Measurements from ENCODE around the gene MRPS23. TPM values are rescaled to one million over a fixed set of nuclear protein-coding genes. Genes with fewer than 3 reads are reported as not detected.

The MRPS23 gene
- total and polyA plus RNA-seq, 2 of the 8 experiments (the other 6 are each of a cell fraction or from before 2014, with no cell fraction given): 38.6 to 60.4 TPM

DNA sequence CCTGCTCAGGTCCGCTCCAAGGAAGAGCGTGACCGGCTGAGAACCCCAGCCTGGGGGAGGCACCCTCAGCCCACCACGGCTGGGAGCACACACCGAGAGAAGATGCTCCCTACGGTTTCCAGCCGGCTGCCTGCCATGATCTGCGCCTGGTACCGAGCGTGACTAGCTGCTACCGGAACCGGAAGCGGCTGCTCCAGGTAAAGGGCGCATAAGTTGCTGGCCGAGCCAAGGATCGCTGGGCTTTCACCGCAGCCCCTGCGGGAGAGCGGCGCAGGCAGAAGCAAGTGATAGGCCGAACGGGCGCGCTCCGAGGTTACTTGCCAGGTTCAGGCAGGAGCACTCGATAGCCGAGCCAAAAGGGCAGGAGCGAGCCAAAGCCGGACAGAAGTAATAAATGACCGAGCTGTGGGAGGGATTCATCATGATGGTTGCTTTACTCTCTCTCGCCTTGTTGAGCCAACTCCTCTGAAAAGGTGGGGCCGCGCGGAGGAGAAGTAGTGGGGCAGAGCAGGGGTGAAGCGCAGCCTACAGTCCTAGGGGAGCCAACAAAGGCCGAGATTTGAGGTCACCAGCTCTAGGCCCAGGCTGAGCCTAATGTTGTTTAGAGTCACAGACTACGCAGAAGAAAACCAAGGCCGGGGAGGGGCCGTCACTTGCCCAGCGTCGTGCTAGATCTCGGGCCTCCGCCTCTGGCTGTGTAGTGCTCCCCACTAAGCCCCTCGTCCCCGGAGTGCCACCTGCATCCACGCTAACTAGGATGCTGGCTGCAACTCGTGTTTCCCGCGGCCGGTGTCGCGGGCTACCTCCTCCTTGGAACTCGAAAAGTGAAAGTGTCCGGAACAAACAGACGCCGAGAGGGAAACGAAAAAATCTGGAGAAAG is at the start of gene MRPS23 (continued):
- TF ChIP-seq ATF2 (IDR thresholded peaks at IDR 0.05; ENCODE audit: low read length): peak; percentile 46; the same call in 1 of the 2 replicates
- TF ChIP-seq MAFK (IDR thresholded peaks at IDR 0.05; ENCODE audit: low read depth, low read length): no peak
- no peak for TF ChIP-seq SP2 (IDR thresholded peaks at IDR 0.05; ENCODE audit: low read length)
- TF ChIP-seq ATF3 (IDR thresholded peaks at IDR 0.05; ENCODE audit: insufficient read depth, low read depth, low read length): no peak
- no peak for TF ChIP-seq CBX8 (IDR thresholded peaks at IDR 0.05; ENCODE audit: borderline replicate concordance, low read depth, low read length)
- TF ChIP-seq, protein P1, sequence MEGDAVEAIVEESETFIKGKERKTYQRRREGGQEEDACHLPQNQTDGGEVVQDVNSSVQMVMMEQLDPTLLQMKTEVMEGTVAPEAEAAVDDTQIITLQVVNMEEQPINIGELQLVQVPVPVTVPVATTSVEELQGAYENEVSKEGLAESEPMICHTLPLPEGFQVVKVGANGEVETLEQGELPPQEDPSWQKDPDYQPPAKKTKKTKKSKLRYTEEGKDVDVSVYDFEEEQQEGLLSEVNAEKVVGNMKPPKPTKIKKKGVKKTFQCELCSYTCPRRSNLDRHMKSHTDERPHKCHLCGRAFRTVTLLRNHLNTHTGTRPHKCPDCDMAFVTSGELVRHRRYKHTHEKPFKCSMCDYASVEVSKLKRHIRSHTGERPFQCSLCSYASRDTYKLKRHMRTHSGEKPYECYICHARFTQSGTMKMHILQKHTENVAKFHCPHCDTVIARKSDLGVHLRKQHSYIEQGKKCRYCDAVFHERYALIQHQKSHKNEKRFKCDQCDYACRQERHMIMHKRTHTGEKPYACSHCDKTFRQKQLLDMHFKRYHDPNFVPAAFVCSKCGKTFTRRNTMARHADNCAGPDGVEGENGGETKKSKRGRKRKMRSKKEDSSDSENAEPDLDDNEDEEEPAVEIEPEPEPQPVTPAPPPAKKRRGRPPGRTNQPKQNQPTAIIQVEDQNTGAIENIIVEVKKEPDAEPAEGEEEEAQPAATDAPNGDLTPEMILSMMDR (IDR thresholded peaks at IDR 0.05; ENCODE audit: control extremely low read depth in 1 of 3, insufficient read depth in 1 of 3, low read depth in 1 of 3, low read length in 3 of 3): no peak
- TF ChIP-seq POLR2A (IDR thresholded peaks at IDR 0.05; ENCODE audit: control extremely low read depth in 1 of 2, low read depth in 2 of 2, low read length in 2 of 2): peak in 1 of 2 experiments; percentile 68; a peak in 2 of 3 replicates
- no peak for TF ChIP-seq CBX5 (IDR thresholded peaks at IDR 0.05; ENCODE audit: low read depth, low read length)
- TF ChIP-seq E2F6 (IDR thresholded peaks at IDR 0.05): 0 out of 2 replicates have a peak, but pooled peaks have one; percentile 13
- peak; percentile 36; the same call in 1 of the 2 replicates for TF ChIP-seq SIX5 (IDR thresholded peaks at IDR 0.05; ENCODE audit: low read depth, low read length)
- TF ChIP-seq POU5F1 (IDR thresholded peaks at IDR 0.05; ENCODE audit: low read depth, low read length): no peak
- TF ChIP-seq CEBPB (IDR thresholded peaks at IDR 0.05; ENCODE audit: low read depth, low read length): no peak
- TF ChIP-seq BACH1 (IDR thresholded peaks at IDR 0.05; ENCODE audit: low read length): no peak
- TF ChIP-seq BCL11A (IDR thresholded peaks at IDR 0.05; ENCODE audit: low read depth in 2 of 2, low read length in 2 of 2): no peak
- TF ChIP-seq SAP30 (IDR thresholded peaks at IDR 0.05; ENCODE audit: insufficient read depth, insufficient replicate concordance, low read length): no peak
- TF ChIP-seq CHD1 (IDR thresholded peaks at IDR 0.05; ENCODE audit: low read depth, low read length): no peak
- TF ChIP-seq NRF1 (IDR thresholded peaks at IDR 0.05; ENCODE audit: low read depth, low read length): no peak
- TF ChIP-seq TBP (IDR thresholded peaks at IDR 0.05; ENCODE audit: low read depth, low read length): peak; percentile 72; the same call in 1 of the 2 replicates
- TF ChIP-seq SRF (IDR thresholded peaks at IDR 0.05; ENCODE audit: low read depth, low read length): peak; percentile 99
